Heart left ventricle (tissue), 13 donors: ENCODE results near the gene GMPS.

Source experiments
- CTCF ChIP-seq, 12 donors: fragments of 200-600 bp; sonication (generic) in 4 of 12; IDR thresholded peaks; one replicate each; pipeline versions ENCODE4 v1.5.0 to v1.8.0; 2018 to 2022; ENCODE audit warnings: antibody characterized with exemption in 12 of 12, mild to moderate bottlenecking in 5 of 12
- POLR2A ChIP-seq, 2 donors: fragments of 450-650 bp; IDR thresholded peaks; one replicate each; pipeline ENCODE4 v1.6.1; 2017; ENCODE audit warnings: antibody characterized with exemption in 2 of 2, mild to moderate bottlenecking in 2 of 2, moderate library complexity in 2 of 2
- donor health status: ischemic (EF 13 %, LVEDD 7.1; RV severe dilation, severe dysfunction).
- donor health status: DM: no; HTN: yes; CAD: no.
- donor health status: DM: no; HTN: no; CAD: no.
- donor health status: ischemic (EF 25% LVEDD 6.9; RV normal size, moderate dysfunction).
- donor health status: ischemic (EF 25% LVEDD 5.7; RV mildly dilated, moderate dysfunction).
- donor health status: ischemic (EF 35%, LVEDD 5.7; RV mildly dilated, moderate dysfunction).
- donor health status: nonischemic (EF 11% LVEDD 7.7; RV severe dilation, severe dysfunction).
- donor health status: DM: yes; HTN: yes; CAD: no.
- donor health status: PGD.
- donor health status: ischemic (EF 29% LVEDD 5.4; RV normal size, mild dysfunction).
- donor health status: nonischemic (EF 23%, LVEDD 6.1; RV moderate dilation, normal function).

GRCh38 chr3:155854141-155854940, 16.1 kb upstream of the GMPS start, which contains the start of gene SLC33A1:
- TF ChIP-seq POLR2A (IDR thresholded peaks at IDR 0.05) (peak in 1 of 2 donors; percentile 67), CTCF (IDR thresholded peaks at IDR 0.05) (no peak)
